GM19467 (cell line): Measurements from ENCODE around the gene RNU1-3.
"Not testable (repeated sequence)": the region's sequence is repeated elsewhere in the genome, so short reads cannot be mapped to it uniquely, and the experiment has no call there.

Experiments used
- ATAC-seq: cut with Tn5 transposase; IDR thresholded peaks from one replicate; pipeline ENCODE4 v1.9.1; 2021; ENCODE audit warnings: mild to moderate bottlenecking, moderate library complexity; ENCODE audit not compliant: unreplicated experiment

RNU1-3 gene

DNA sequence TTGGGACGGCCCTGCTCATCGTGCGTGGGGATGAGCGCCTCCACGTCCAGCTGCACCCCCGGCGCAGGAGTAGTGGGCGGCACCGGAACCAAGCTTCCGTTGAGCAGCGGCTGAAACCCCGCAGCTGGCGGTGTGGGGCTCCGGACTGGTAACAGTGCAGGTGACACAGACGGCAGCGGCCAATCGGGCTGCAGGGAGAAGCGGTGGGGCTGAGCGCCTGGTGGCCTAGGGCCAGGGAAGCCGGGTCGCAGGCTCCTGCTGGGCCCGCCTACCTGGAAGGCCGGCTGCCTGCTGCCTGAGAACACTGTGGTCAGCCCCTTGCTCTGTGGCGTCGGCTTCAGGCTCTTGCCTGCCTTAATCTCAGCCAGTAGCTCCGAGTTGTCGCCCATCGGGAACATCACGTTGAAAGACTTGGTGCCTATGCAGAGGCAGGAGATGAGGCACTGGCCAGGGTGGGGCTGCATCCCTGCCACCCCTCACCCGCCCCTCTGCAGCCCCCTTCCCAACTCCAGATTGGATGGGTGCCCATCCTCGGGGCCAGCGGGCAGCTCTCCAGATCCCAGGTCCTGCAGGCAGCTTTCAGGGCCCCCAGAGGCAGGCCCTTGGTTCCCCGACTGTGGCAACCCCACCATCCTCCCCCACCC, 29.9 kb upstream of the RNU1-3 start:
- ATAC-seq, result not testable (repeated sequence)

DNA sequence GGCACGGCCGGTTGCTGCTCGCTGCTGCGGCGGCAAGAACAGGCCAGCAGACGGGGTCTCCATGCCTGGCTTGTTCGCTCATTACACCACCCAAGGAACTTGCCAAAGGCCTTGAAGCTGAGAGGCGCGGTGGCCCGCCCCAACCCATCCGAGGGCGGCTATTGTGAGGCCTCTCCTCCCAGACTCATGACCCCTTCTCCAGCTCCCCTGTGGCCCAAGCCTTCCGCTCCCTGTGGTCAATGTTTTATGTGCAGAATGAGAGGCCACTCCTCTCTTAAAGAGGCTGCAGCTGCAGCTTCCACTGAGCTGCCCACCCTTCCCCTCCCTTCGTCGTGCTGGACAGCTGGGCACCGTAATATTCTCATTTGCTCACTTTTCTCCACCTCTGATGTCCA, 27.6 kb upstream of the RNU1-3 start:
- ATAC-seq, result not testable (repeated sequence)

DNA sequence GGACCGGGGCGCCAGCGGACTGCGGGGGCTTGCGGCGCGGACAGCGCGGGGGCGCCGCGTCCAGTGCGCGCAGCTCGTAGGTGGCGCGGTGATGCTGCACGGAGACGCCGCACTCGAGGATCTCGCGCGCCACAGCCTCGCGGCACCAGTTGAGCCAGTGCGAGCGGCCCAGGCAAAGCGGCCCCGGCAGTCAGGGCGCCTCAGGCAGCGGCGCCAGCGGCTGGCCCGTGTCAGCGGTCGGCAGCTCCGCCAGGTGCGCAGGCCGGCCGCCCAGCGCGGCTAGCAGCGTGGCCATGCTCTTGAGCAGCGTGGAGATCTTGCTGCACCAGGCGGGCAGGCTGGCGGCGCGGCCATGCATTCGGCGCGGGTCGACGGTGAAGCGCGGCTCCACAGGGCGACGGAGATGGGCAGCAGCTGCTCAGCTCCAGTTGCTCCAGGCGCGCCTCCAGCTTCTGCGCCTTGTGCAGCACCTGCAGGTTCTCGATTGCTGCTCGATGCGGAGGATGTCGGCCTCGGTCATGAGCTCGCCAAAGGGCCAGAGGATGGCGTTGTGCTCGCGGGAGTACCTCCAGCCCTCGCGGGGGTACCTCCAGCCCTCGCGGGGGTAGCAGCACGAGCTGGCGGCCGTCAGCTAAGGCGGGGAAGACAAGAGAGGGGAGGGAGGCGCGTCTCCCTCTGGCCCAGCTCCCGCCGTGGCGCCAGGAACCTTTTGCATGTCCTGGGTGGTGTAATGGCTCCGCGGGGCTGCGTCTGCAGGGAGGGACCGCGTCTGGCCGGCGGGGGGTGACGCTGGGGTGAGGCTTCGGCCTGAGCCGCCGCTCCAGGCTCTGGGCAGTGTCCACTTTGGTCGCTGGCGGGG, 26.9 kb upstream of the RNU1-3 start:
- ATAC-seq, result not testable (repeated sequence)

DNA sequence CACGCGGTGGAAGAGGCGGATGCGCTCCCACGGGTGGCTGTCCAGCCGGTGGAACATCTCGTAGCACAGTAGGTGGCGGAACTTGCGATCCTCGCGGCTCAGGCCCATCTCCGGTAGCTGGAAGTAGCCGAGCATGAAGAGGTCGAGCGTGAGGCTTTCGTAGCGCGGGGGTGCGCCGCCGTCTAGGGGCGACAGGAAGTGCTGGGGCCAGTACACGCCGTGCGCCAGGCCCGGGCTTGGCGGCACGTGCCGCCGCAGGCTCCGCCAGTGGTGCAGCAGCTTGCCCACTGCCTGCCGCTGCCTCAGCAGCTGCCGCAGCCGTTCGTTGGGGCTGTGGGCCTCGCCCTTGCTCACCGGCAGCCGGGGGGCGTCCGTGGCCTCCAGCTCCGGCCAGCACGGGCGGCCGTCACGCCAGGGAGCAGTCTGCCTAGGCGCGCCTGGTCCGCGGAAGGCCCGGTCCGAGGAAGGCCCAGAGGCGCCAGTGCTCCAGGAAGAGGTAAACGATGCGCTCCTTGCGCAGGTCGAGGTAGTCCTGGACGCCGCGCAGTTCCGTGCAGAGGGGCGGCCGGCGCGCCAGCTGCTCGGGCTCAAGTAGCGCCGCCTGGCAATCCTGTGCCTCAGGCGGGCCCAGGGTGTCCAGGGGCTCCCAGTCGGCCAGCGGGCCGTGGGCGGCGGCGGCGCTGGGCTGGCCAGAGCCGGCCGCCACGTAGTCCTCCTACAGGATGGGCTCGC, 26.1 kb upstream of the RNU1-3 start:
- not testable (repeated sequence) for ATAC-seq

DNA sequence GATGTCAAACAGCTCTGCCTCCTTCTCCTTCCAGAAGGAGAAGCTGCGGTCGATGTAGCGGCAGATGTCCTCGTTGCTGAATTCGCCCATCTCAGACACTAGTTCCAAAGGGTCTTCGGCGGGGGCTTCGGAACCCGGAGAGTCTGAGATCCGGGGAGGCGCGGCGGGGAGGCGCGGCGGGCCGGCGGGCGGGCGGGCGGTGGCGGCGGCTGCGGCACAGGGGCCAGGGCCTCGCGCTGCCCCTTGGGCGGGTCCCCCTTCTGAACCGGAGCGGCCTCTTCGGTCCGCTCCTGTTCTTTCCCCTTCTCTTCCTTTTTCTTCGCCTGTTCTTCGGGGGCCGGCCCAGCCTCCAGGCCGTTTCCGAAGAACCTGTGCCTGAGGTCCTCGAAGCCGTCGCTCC, 25.5 kb upstream of the RNU1-3 start:
- ATAC-seq, result not testable (repeated sequence)

DNA sequence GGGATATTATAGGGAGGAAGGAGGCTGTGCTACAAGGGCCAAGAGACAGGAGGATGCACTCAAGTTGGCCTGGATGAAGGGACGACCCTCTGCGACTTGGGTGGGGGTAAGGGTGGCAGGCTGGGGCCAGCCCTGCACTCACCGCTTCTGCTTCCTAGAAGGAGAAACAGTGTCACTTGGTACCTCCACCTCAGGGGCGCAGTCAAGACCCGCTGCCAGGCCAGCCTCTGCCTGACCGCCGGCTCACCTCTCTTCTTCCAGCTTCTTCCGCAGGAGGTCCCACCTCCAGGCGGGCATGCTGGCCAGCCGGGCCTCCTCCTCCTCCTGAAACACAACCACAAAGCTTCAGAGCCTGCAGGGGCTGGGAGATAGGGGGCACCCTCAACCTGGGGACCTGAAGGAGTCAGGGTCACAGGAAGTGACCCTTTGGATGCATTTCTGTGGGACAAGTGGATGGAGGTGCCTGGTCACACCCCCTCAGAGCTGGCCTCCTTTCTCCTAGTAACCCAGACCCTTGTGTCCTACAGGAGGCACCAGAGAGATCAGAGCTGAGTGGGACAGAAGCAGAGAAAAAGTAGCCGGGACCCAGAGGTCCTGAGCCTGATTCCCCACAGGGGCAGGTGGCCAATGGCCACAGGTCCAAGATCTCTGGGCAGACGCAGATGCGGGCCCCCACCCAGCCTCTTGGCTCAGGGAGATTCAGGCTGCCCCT, 24.4 kb upstream of the RNU1-3 start:
- ATAC-seq, result not testable (repeated sequence)

DNA sequence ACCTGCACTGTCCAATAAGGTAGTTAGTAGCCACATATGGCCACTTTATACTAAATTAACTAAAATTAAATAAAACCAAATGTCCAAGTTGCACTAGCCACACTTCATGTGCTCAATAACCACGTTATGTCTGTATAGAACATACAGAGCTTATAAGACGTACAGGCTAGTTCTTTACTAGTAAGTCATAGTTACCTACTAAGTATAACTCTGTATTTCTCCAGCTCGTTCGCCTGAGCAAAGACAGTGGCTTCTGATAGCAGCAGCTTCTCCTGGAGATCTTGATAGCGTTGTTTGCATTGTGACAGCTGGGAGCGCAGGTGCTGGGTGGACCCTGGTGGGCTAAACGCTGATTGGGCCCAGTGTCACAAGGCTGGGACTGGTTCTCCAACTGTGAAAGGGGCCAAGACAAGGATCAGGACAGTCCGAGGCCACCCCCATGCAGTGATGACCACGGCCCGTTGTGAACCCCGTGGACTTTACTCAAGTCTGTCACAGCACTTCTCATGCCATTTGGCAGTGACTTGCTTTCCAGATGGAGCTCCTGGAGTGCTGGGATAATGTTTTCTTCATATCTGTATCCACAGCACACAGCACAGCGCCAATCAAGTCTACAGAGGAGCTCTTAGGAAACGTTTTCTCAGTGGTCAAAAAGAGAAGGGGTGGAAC, 20.5 kb upstream of the RNU1-3 start:
- not testable (repeated sequence) for ATAC-seq

- not testable (repeated sequence) for ATAC-seq
Measured at GRCh38 chr1:16685445-16686371, 19.0 kb upstream of the RNU1-3 start.

- not testable (repeated sequence) for ATAC-seq
Measured at GRCh38 chr1:16684738-16685337, 18.1 kb upstream of the RNU1-3 start.

- ATAC-seq, result not testable (repeated sequence)
Measured at GRCh38 chr1:16684152-16684551, 17.4 kb upstream of the RNU1-3 start.

- not testable (repeated sequence) for ATAC-seq
Measured at GRCh38 chr1:16682803-16683202, 16.1 kb upstream of the RNU1-3 start.

DNA sequence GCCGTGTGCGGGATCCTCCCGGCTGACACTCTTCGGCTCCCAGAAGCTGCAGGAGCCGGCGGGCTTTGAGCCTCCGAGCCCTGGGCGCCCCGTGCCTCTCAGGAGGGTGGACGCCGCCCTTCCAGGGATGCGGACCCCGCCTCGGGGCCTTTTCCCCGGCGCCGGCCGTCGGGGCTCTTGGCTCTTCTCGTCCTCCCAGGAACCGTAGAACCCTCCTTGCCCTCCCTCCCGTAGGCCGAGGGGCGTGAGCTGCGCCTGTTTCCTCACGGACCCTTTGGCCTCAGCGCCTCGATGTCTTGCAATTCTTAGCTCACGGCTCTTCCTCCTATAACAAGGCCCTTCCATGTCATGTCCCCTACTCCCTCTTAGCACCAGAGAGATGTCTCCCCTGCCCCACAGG, 13.6 kb upstream of the RNU1-3 start:
- ATAC-seq, result not testable (repeated sequence)

- ATAC-seq, result no peak
Measured at GRCh38 chr1:16677552-16678431, 11.0 kb upstream of the RNU1-3 start.

DNA sequence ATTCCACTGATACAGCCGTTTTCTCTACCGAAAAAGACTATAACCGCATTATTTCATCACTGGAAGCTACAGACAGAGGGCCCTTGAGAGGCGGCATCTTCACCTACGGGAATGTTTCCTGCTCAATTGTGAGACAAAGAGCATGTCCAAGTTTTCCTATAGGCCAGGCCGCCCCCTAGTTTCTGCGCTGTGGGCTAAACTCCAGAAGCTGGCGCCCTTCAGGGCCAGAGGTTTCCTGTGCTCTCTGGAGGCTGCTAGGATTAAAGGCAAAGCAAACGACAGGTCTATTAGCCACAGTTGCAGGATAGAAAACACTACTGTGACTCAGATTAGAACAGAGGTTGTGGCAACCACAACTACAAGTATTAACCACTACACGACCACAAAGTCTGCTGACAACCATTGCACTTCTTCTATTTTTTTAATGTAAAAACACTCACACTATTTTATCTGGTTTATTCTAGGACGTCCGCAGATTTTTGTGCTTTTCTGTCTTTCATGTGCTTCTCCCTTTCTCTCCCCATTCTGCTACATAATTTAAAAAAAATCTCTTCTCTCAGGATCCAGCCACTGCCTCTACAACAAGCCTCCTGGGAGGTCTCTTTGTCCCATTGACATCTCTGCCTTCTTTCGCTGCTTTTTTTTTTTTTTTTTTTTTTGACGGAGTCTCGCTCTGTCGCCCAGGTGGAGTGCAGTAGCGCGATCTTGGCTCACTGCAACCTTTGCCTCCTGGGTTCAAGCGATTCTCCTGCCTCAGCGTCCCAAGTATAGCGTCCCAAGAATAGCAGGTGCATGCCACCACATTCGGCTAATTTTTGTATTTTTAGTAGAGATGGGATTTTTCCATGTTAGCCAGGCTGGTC, 10.1 kb upstream of the RNU1-3 start:
- ATAC-seq, result not testable (repeated sequence)

- ATAC-seq, result not testable (repeated sequence)
Measured at GRCh38 chr1:16675118-16675510, 8.4 kb upstream of the RNU1-3 start.

DNA sequence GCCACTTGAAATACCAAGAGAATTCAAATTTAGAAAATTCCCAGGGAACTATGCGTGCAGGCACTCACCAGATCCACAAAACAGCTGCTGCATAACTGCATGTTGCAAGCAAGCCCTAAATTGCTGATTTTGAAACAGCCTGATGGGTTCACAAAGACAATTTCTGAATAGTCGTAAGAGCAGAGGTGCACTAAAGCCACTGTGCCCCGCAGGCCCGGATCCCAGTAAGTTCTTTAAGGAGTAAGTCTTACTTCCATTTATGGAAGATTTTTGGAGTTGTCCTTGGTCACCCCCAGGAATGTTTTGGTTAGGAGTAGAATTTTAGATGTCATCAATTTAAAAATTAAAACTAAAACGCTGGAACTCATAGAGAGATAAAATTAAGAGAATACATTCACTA, 7.2 kb upstream of the RNU1-3 start:
- ATAC-seq, result not testable (repeated sequence)

- ATAC-seq, result not testable (repeated sequence)
Measured at GRCh38 chr1:16665836-16666235, 912 bp downstream of the RNU1-3 start.
